Posterior vena cava (tissue), 2 donors: ENCODE measurements around the gene TTC33. TPM values are rescaled to one million over a fixed set of nuclear protein-coding genes. Genes with fewer than 3 reads are reported as not detected.

Source experiments
- DNase-seq: peaks from one replicate; pipeline ENCODE4 v3.0.0-alpha.2; 2020; ENCODE audit warnings: low spot score
- intact Hi-C, 2 donors: fragments of 100-400 bp; cut with DNase I; formaldehyde crosslinking; loops; one replicate each; pipeline versions ENCODE4 v1.14.1 to v1.14.2; 2022 to 2023
- total RNA-seq, 2 donors: library from RNA; stranded (reverse); fragmentation: NEBNext Ultra II Directional; extraction: Animal tissue kit (Norgen Biotek cat#: 25700); gene quantifications; one replicate each; pipeline ENCODE4 v1.2.1, GENCODE V29; 2021
- donor health status: DM: yes; HTN: yes; CAD: no.
- donor health status: DM: yes; HTN: yes; CAD: no.

TTC33 gene
- total RNA-seq, 2 donors from 2014 or later: 13.3 to 18.2 TPM

GRCh38 chr5:40481241-40481640 lies 274.5 kb downstream of the TTC33 start:
- intact Hi-C loops: no loop called here
- DNase-seq: no peak

DNA sequence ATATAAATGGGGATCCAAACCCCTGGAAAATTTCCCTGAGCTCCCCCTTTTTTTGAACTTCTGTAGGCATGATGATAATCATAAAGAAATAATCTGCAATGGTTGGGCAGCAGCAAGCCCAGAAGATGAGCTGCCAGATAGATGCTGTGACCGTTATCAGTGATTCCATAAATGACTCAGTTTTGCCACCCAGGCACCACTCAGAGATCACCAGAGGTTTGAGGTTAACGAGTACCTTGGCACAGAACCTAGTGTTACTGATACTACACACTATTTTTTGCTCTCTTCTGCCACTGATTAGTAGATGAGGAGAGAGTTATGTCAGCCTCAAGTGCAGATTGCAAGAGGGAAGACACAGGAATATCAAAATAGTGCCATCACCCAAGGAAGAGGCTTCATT lies 275.4 kb downstream of the TTC33 start:
- no peak for DNase-seq
- intact Hi-C loops: no loop called here

- intact Hi-C loops: no loop called here
Observed at GRCh38 chr5:40479939-40480338, 275.8 kb downstream of the TTC33 start.

DNA sequence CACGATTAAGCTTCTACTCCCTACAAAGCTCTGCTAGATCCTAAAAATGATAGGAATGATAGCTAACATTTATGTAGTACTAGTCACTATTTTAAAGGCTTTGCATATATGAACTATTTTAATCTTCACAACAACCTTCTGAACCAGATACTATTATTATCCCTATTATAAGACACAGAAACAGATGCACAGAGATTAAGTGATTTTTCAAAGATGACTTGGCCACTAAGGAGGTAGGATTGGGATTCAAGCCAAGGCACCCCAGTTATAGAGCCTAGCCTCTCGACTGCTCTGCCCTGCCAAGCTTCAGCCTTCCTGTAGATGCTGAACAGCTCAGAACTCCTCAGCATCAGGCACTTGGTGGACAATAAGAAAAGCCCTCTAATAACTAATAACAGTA lies 277.0 kb downstream of the TTC33 start:
- intact Hi-C loops: no loop called here
- no peak for DNase-seq

More at GRCh38 chr5:40479939-40480338, 275.8 kb downstream of the TTC33 start:
- no peak for DNase-seq

GRCh38 chr5:40477856-40478546 lies 277.8 kb downstream of the TTC33 start:
- intact Hi-C loops: no loop called here
- no peak for DNase-seq

GRCh38 chr5:40475561-40475960 lies 280.2 kb downstream of the TTC33 start:
- intact Hi-C loops: no loop called here

DNA sequence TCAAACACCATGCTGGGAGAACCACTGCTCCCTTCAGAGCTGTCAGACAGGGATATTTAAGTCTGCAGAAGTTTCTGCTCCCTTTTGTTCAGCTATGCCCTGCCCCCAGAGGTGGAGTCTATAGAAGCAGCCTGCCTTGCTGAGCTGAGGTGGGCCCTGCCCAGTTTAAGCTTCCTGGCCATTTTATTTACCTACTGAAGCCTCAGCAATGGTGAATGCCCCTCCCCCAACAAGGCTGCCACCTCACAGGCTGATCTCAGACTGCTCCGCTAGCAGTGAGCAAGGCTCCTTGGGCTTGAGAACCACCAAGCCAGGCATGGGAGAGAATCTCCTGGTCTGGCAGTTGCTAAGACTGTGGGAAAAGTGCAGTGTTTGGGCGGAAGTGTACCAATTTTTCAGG lies 281.5 kb downstream of the TTC33 start:
- no peak for DNase-seq
- intact Hi-C loops: loop anchor here in 1 of 2 donors (5.0 kb wide), 1 partner anchor 298 kb away; no protein-coding TSS in a partner anchor

More at GRCh38 chr5:40475561-40475960, 280.2 kb downstream of the TTC33 start:
- DNase-seq: no peak

DNA sequence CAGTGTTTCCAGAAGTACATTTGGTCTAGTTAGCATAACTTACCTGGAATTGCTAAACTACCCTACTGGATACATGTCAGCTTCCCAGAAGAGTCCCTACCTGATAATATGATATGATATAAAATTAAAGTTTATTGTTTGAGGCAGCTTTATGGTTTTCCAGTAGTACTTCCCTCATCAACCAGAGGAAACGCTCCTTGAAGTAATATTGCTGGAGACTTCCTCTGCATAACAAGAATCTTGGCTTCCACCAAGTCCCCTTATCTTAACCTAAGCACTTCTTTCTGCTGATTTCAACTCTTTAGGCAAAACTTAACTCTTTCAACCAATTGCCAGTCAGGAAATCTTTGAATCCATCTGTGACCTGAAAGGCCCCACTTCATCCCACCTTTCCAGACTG lies 290.3 kb downstream of the TTC33 start:
- DNase-seq: no peak
- intact Hi-C loops: no loop called here

DNA sequence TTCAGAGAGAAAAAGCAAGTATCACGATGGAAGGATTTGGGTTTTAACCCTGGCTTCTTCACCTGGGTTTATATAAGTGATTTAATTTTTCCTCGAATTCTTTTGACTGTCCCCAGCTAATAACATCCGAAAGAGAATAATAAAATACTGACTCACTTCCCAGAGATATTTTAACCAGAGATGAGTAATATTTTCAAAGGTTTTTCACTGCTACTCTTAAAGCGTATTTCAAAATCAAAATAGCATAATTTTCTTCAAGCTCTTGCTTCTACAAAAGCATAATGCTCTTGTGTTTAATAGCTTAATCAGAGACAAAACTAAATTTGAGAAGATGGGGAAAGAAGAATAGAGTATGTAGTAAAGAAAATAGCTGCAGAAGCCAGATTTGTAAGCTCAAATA lies 291.2 kb downstream of the TTC33 start:
- intact Hi-C loops: no loop called here
- DNase-seq: no peak

Other genes with a start within 250 kb of the TTC33 start
- gene PTGER4, start 76.0 kb downstream of the TTC33 start, total RNA-seq: 10 to 100 TPM; 10.1 to 12.1 TPM
- 100 to 1,000 TPM in 1 of 2 donors, 10 to 100 TPM in 1; 98.8 to 102 TPM for gene PRKAA1, start 42.4 kb upstream of the TTC33 start, total RNA-seq
- gene RPL37, start 79.3 kb upstream of the TTC33 start, total RNA-seq: 100 to 1,000 TPM; 738 to 822 TPM
- 10 to 100 TPM; 12.8 to 14.9 TPM for gene CARD6, start 85.4 kb upstream of the TTC33 start, total RNA-seq
- 100 to 1,000 TPM; 563 to 985 TPM for gene C7, start 153.5 kb upstream of the TTC33 start, total RNA-seq